Measurements from ENCODE around the gene EIF3A. TPM values are rescaled to one million over a fixed set of nuclear protein-coding genes. Genes with fewer than 3 reads are reported as not detected.

EIF3A gene
- total and polyA plus RNA-seq, 2 of the 8 experiments (the other 6 are each of a cell fraction or from before 2014, with no cell fraction given), result 26.8 to 209 TPM

GRCh38 chr10:119113751-119114732 is 33.4 kb upstream of the EIF3A start:
- CTCF ChIA-PET (ENCODE audit: partially characterized antibody), result interaction anchor here (0.6 to 0.7 kb wide), 2 partner anchors 275 to 1526 kb away, joined by 3 read pairs; no protein-coding TSS in a partner anchor
- H3K4me1 ChIP-seq (replicated peaks in 1 of 4; ENCODE audit: control insufficient read depth in 3 of 4, insufficient read depth in 4 of 4, low read length in 3 of 4), result no peaks in the 10 kb centered on the region
- TF ChIP-seq CEBPB (IDR thresholded peaks at IDR 0.05; ENCODE audit: low read depth, low read length), result no peak
- TF ChIP-seq RXRA (IDR thresholded peaks at IDR 0.05; ENCODE audit: insufficient read depth, low read depth, low read length), result no peak
- TF ChIP-seq TBP (IDR thresholded peaks at IDR 0.05; ENCODE audit: low read depth, low read length), result no peak
- no peak for TF ChIP-seq MAFK (IDR thresholded peaks at IDR 0.05; ENCODE audit: low read depth, low read length)
- TF ChIP-seq SP1 (IDR thresholded peaks at IDR 0.05; ENCODE audit: low read depth, low read length), result no peak
- peaks cover 15 to 51% (median 35%) of the 10 kb centered on the region in 4 experiments for H3K36me3 ChIP-seq (ENCODE audit: control insufficient read depth in 2 of 4, insufficient read depth in 4 of 4, low read length in 3 of 4)
- H2BK120ac ChIP-seq (replicated peaks; ENCODE audit: low read depth, low read length), result no peak overlapping the region
- H3K9me3 ChIP-seq (ENCODE audit: insufficient read depth in 2 of 2, low read depth in 1 of 2, low read length in 1 of 2), result no peaks in the 10 kb centered on the region
- no peak overlapping the region for H3K56ac ChIP-seq (replicated peaks; ENCODE audit: insufficient read length, low read depth, low read length)
- 90% methylated on average over 11 of the region's 11 CpGs; no CpG with 5 or more reads in 1 of the 2 experiments for WGBS, 2 experiments (ENCODE audit: extremely low coverage in 1 of 2, insufficient coverage in 1 of 2, insufficient read length in 1 of 2, insufficient replicate concordance in 2 of 2, low coverage in 1 of 2, low lambda C conversion rate in 2 of 2, missing lambda C conversion rate in 1 of 2)
- no peak overlapping the region for H4K5ac ChIP-seq (ENCODE audit: insufficient read length, low read depth, low read length)
- no peaks in the 10 kb centered on the region for H3K27me3 ChIP-seq (replicated peaks in 1 of 4; ENCODE audit: control insufficient read depth in 3 of 4, extremely low read depth in 1 of 4, insufficient read depth in 3 of 4, low read length in 3 of 4)
- no peak overlapping the region for H3K23ac ChIP-seq (ENCODE audit: insufficient read length)
- no peak overlapping the region for H3K4ac ChIP-seq (replicated peaks; ENCODE audit: insufficient read length, low read depth, low read length)
- no peak overlapping the region for H2BK20ac ChIP-seq (ENCODE audit: low read length)
- no peaks in the 10 kb centered on the region for H3K79me1 ChIP-seq (ENCODE audit: low read depth, low read length)
- no peak overlapping the region for H3K9ac ChIP-seq (replicated peaks in 1 of 4; ENCODE audit: extremely low read depth in 1 of 4, low read depth in 3 of 4, low read length in 3 of 4)
- no peak overlapping the region for H3K4me3 ChIP-seq (ENCODE audit: extremely low read depth in 1 of 4, insufficient read depth in 2 of 4, low read depth in 3 of 4, low read length in 4 of 4)
- no peak overlapping the region for H3K14ac ChIP-seq (ENCODE audit: insufficient read length)
- POLR2A ChIA-PET (ENCODE audit: partially characterized antibody), result interaction anchor here (0.8 to 1.9 kb wide), 4 partner anchors 8 to 11 kb away, joined by 3 to 5 read pairs (median 4); partner anchors contain the start of gene DENND10
- H2AK5ac ChIP-seq (ENCODE audit: low read depth, low read length), result no peak overlapping the region
- no peaks in the 10 kb centered on the region for H3K79me2 ChIP-seq (ENCODE audit: control insufficient read depth in 1 of 2, insufficient read depth in 2 of 2, low read length in 2 of 2)
- H4K20me1 ChIP-seq (replicated peaks in 1 of 2; ENCODE audit: control insufficient read depth in 1 of 2, insufficient read depth in 2 of 2, low read length in 2 of 2), result peaks cover 0 to 4% of the 10 kb centered on the region in 2 experiments
- no peak overlapping the region for H2BK15ac ChIP-seq (ENCODE audit: low read length)
- H3K27ac ChIP-seq (ENCODE audit: low read depth, low read length), result no peak overlapping the region
- H2BK5ac ChIP-seq (ENCODE audit: low read depth, low read length), result no peak overlapping the region
- no peaks in the 10 kb centered on the region for H3K23me2 ChIP-seq (ENCODE audit: low read depth, low read length)
- FAIRE-seq, result no peak
- no peak for DNase-seq (ENCODE audit: low read depth in 1 of 2, low spot score in 2 of 2)
- no peak overlapping the region for H3K4me2 ChIP-seq (ENCODE audit: insufficient read depth in 1 of 2, low read depth in 2 of 2, low read length in 2 of 2)
- no peak overlapping the region; the same call in 1 of the 2 replicates for H4K8ac ChIP-seq (ENCODE audit: extremely low read depth, insufficient read depth, low read length)
- H2BK12ac ChIP-seq (ENCODE audit: low read depth, low read length), result no peak overlapping the region
- H3K18ac ChIP-seq (ENCODE audit: extremely low read depth, low read length), result no peak overlapping the region
- no peak overlapping the region for H4K91ac ChIP-seq (replicated peaks; ENCODE audit: insufficient read length, low read length)
- no peak overlapping the region for H2AFZ ChIP-seq (ENCODE audit: low read length)
